HCT116 (cell line): ENCODE data around the gene UTRN. TPM values are rescaled to one million over a fixed set of nuclear protein-coding genes. Genes with fewer than 3 reads are reported as not detected.

Experiments
- ATAC-seq: fragments of 200-7000 bp; cut with Tn5 transposase; 2 replicates; pipeline ENCODE4 v1.9.1; 2020; ENCODE audit warnings: mild to moderate bottlenecking, moderate library complexity
- BruUV-seq: library from RNA; stranded (reverse); fragments of 400-500 nt; replicated peaks from 2 replicates; lab custom pipeline; 2021; lab: Mats Ljungman, UMichigan
- CTCF ChIA-PET: fragments of 300-600 bp; sonication (Branson Sonifier 250); formaldehyde crosslinking; loops from one replicate; lab custom pipeline; 2021; ENCODE audit warnings: antibody characterized with exemption; lab: Charles Lee
- POLR2A ChIA-PET: fragments of 300-600, 350-600 bp; sonication (Branson Sonifier 250); formaldehyde crosslinking; loops from one replicate; lab custom pipeline; 2021; ENCODE audit warnings: antibody characterized with exemption; lab: Charles Lee
- RAD21 ChIA-PET, 2 experiments: fragments of 300-600 bp; sonication (Branson Sonifier 250); formaldehyde crosslinking; loops; one replicate each; lab custom pipeline; 2023; ENCODE audit warnings: low total read pairs in 2 of 2; ENCODE audit not compliant: uncharacterized antibody in 2 of 2, unreplicated experiment in 2 of 2, low non-redundant PET in 1 of 2; lab: Charles Lee
- DNase-seq: peaks from one replicate; pipeline ENCODE4 v3.0.0-alpha.2; 2010; ENCODE audit warnings: low read depth, low spot score
- H2AFZ ChIP-seq: fragments of 200-600 bp; shearing (Covaris generic), sonication (generic); 2 replicates; pipeline ENCODE4 v1.6.1; 2017; ENCODE audit warnings: low read depth, mixed run types, mixed read lengths, antibody characterized with exemption, low read length; ENCODE audit not compliant: poor library complexity, severe bottlenecking
- H3K27ac ChIP-seq: 2 replicates; pipeline ENCODE4 v1.5.1; 2012; ENCODE audit warnings: low read depth, low read length
- H3K27me3 ChIP-seq: fragments of 200-600 bp; sonication (generic); 2 replicates; pipeline ENCODE4 v1.6.1; 2016; ENCODE audit warnings: mixed run types, low read length, mixed read lengths; ENCODE audit not compliant: insufficient read depth
- H3K36me3 ChIP-seq, 2 experiments: fragments of 200-500 bp in 1 of 2; fragments of 200-600 bp in 1 of 2; sonication (Bioruptor generic) in 1 of 2; sonication (generic) in 1 of 2; 2 replicates each; pipeline versions ENCODE4 v1.5.1 to v1.6.1; 2014 to 2016; ENCODE audit warnings: low read length in 2 of 2, inconsistent platforms in 1 of 2, mixed read lengths in 1 of 2, mixed run types in 1 of 2; ENCODE audit not compliant: insufficient read depth in 2 of 2, control insufficient read depth in 1 of 2
- H3K4me1 ChIP-seq, 2 experiments: fragments of 200-600 bp in 1 of 2; sonication (generic) in 1 of 2; 2 replicates each; pipeline versions ENCODE4 v1.5.1 to v1.6.1; 2012 to 2017; ENCODE audit warnings: low read length in 2 of 2, inconsistent platforms in 1 of 2, mild to moderate bottlenecking in 1 of 2, mixed read lengths in 1 of 2, mixed run types in 1 of 2, moderate library complexity in 1 of 2; ENCODE audit not compliant: insufficient read depth in 2 of 2, control insufficient read depth in 1 of 2
- H3K4me2 ChIP-seq: fragments of 200-600 bp; sonication (generic); 2 replicates; pipeline ENCODE4 v1.6.1; 2017; ENCODE audit warnings: mixed run types, low read length, mixed read lengths
- H3K4me3 ChIP-seq, 2 experiments: fragments of 200-600 bp in 1 of 2; sonication (generic) in 1 of 2; replicated peaks in 1 of 2; 2 replicates each; pipeline ENCODE4 v1.5.1; 2011 to 2016; ENCODE audit warnings: low read length in 2 of 2, control low read depth in 1 of 2, low read depth in 1 of 2, mild to moderate bottlenecking in 1 of 2, mixed read lengths in 1 of 2, mixed run types in 1 of 2
- H3K79me2 ChIP-seq: fragments of 200-600 bp; sonication (generic); 2 replicates; pipeline ENCODE4 v1.6.1; 2017; ENCODE audit warnings: mild to moderate bottlenecking, mixed run types, low read length, moderate library complexity, mixed read lengths; ENCODE audit not compliant: insufficient read depth
- H3K9ac ChIP-seq: fragments of 200-600 bp; sonication (generic); 2 replicates; pipeline ENCODE4 v1.6.1; 2016; ENCODE audit warnings: low read length, mixed read lengths
- H3K9me2 ChIP-seq: fragments of 200-600 bp; sonication (generic), shearing (Covaris generic); 2 replicates; pipeline ENCODE4 v1.6.1; 2017; ENCODE audit warnings: mixed run types, mild to moderate bottlenecking, moderate library complexity; ENCODE audit not compliant: insufficient read depth
- H3K9me3 ChIP-seq, 2 experiments: fragments of 200-500 bp in 1 of 2; fragments of 200-600 bp in 1 of 2; sonication (Bioruptor generic) in 1 of 2; sonication (generic) in 1 of 2; 2 replicates each; pipeline ENCODE4 v1.6.1; 2014 to 2017; ENCODE audit warnings: low read length in 2 of 2, mixed read lengths in 2 of 2, inconsistent platforms in 1 of 2, low read depth in 1 of 2, mild to moderate bottlenecking in 1 of 2, mixed run types in 1 of 2, moderate library complexity in 1 of 2; ENCODE audit not compliant: control insufficient read depth in 1 of 2, insufficient read depth in 1 of 2
- H4K20me1 ChIP-seq: fragments of 200-600 bp; sonication (generic), shearing (Covaris generic); 2 replicates; pipeline ENCODE4 v1.6.1; 2017; ENCODE audit warnings: mixed run types, mild to moderate bottlenecking, moderate library complexity; ENCODE audit not compliant: insufficient read depth
- ATF3 ChIP-seq: IDR thresholded peaks from 2 replicates; pipeline ENCODE4 v1.6.1; 2012
- CBX3 ChIP-seq: IDR thresholded peaks from 2 replicates; pipeline ENCODE4 v1.6.1; 2012; ENCODE audit warnings: low read depth
- ELF1 ChIP-seq: IDR thresholded peaks from 2 replicates; pipeline ENCODE4 v1.6.1; 2012; ENCODE audit warnings: low read depth, borderline replicate concordance
- EZH2 ChIP-seq: fragments of 200-600 bp; sonication (generic); IDR thresholded peaks from 2 replicates; pipeline ENCODE4 v1.6.1; 2017; ENCODE audit warnings: antibody characterized with exemption, mixed run types
- EZH2phosphoT487 ChIP-seq: fragments of 200-600 bp; IDR thresholded peaks from 2 replicates; pipeline ENCODE4 v1.6.1; 2018; ENCODE audit warnings: antibody characterized with exemption, borderline replicate concordance
- FOSL1 ChIP-seq: IDR thresholded peaks from 2 replicates; pipeline ENCODE4 v1.6.1; 2012; ENCODE audit warnings: low read depth
- POLR2A ChIP-seq: IDR thresholded peaks from 2 replicates; pipeline ENCODE4 v1.7.0; 2011; ENCODE audit warnings: borderline replicate concordance; ENCODE audit not compliant: insufficient read depth, insufficient read length; ENCODE audit errors: extremely low read depth
- POLR2AphosphoS5 ChIP-seq: IDR thresholded peaks from 2 replicates; pipeline ENCODE4 v1.6.1; 2011; ENCODE audit warnings: mild to moderate bottlenecking, low read depth, low read length, moderate library complexity
- RAD21 ChIP-seq: IDR thresholded peaks from 2 replicates; pipeline ENCODE4 v1.6.1; 2012; ENCODE audit warnings: low read depth, mild to moderate bottlenecking
- SP1 ChIP-seq: IDR thresholded peaks from 2 replicates; pipeline ENCODE4 v1.6.1; 2012; ENCODE audit warnings: low read depth
- SRF ChIP-seq: IDR thresholded peaks from 2 replicates; pipeline ENCODE4 v1.6.1; 2012; ENCODE audit warnings: low read depth
- YY1 ChIP-seq: IDR thresholded peaks from 2 replicates; pipeline ENCODE4 v1.6.1; 2011; ENCODE audit warnings: low read length, low read depth, moderate library complexity, mild to moderate bottlenecking; ENCODE audit not compliant: insufficient replicate concordance; ENCODE audit errors: extremely low read depth
- ZFX ChIP-seq: fragments of 450-650 bp; IDR thresholded peaks from 2 replicates; pipeline ENCODE4 v1.6.1; 2017
- ZNF274 ChIP-seq: fragments of 200-500 bp; sonication (Bioruptor generic); IDR thresholded peaks from 2 replicates; pipeline ENCODE4 v1.6.1; 2014; ENCODE audit warnings: mild to moderate bottlenecking, low read depth, low read length, inconsistent platforms
- intact Hi-C: fragments of 100-400 bp; cut with micrococcal nuclease; formaldehyde crosslinking; loops from 2 replicates; pipeline ENCODE4 v1.10.0; 2022
- total RNA-seq: library from RNA; stranded (reverse); gene quantifications from one replicate; pipeline ENCODE4 v1.2.1, GENCODE V29; 2021; ENCODE audit not compliant: unreplicated experiment
- TF ChIP-seq, protein P1 (sequence below), 3 experiments: fragments of 200-600 bp in 1 of 3; sonication (generic) in 1 of 3; IDR thresholded peaks in 2 of 3; conservative IDR thresholded peaks in 1 of 3; 2 replicates each; pipeline ENCODE4 v1.5.1; 2012 to 2017; ENCODE audit warnings: low read depth in 2 of 3, low read length in 2 of 3, antibody characterized with exemption in 1 of 3, borderline replicate concordance in 1 of 3, control low read depth in 1 of 3, mild to moderate bottlenecking in 1 of 3, mixed read lengths in 1 of 3, mixed run types in 1 of 3, moderate library complexity in 1 of 3; ENCODE audit not compliant: insufficient read depth in 1 of 3
- TF ChIP-seq, protein P2 (sequence below): IDR thresholded peaks from 2 replicates; pipeline ENCODE4 v1.6.1; 2012; ENCODE audit warnings: low read depth

UTRN gene
- total RNA-seq, 1 experiment from 2014 or later, result 28.4 TPM

DNA sequence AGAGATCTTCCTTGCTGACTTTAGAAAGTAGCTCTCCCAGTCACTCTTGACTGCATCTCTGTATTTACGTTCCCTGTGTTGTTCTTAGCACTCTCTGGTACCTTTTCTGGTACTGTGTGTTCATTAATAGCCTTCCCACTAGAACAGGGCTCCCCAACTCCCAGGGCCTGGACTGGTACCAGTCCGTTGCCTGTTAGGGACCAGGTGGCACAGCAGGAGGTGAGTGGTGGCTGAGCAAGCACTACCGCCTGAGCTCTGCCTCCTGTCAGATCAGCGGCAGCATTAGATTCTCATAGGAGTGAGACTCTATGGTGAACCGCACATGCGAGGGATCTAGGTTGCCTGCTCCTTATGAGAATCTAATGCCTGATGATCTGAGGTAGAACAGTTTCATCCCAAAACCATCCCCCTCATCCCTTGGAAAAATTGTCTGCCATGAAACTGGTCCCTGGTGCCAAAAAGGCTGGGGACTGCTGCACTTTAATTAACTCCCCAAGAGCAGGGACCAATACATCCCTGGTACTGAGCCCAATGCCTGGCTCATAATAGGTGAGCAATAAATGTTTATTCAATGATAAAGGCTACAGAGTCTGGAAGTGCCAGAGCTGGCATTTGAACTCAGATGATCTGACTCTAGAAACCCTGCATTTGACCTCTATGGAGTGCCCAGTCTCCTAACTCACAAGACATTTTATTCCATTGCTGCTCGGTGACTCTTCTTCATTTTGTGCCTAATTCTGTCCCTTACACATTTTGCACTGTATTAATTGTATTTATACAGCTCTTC is 11.0 kb downstream of the UTRN start:
- Histone ChIP-seq H3K27ac (no peak overlapping the region), H3K4me2 (no peak overlapping the region), H3K27me3 (no peaks in the 10 kb centered on the region), H3K36me3 (peaks cover 0 to 11% of the 10 kb centered on the region in 2 experiments; a peak in 1 of 4 replicates), H3K4me1 (peaks cover 8 to 11% of the 10 kb centered on the region in 2 experiments; a peak in 3 of 4 replicates), H3K9me2 (no peaks in the 10 kb centered on the region), H4K20me1 (no peaks in the 10 kb centered on the region), H2AFZ (no peak overlapping the region), H3K79me2 (no peaks in the 10 kb centered on the region), H3K9ac (no peak overlapping the region), H3K9me3 (no peaks in the 10 kb centered on the region), H3K4me3 (no peak overlapping the region)
- TF ChIP-seq SRF (no peak), ATF3 (no peak), ZNF274 (no peak), EZH2phosphoT487 (no peak), FOSL1 (no peak), ZFX (no peak), SP1 (no peak), POLR2AphosphoS5 (no peak), RAD21 (no peak), YY1 (no peak), EZH2 (no peak), POLR2A (no peak), CBX3 (no peak), ELF1 (no peak)
- TF ChIP-seq, protein P1, sequence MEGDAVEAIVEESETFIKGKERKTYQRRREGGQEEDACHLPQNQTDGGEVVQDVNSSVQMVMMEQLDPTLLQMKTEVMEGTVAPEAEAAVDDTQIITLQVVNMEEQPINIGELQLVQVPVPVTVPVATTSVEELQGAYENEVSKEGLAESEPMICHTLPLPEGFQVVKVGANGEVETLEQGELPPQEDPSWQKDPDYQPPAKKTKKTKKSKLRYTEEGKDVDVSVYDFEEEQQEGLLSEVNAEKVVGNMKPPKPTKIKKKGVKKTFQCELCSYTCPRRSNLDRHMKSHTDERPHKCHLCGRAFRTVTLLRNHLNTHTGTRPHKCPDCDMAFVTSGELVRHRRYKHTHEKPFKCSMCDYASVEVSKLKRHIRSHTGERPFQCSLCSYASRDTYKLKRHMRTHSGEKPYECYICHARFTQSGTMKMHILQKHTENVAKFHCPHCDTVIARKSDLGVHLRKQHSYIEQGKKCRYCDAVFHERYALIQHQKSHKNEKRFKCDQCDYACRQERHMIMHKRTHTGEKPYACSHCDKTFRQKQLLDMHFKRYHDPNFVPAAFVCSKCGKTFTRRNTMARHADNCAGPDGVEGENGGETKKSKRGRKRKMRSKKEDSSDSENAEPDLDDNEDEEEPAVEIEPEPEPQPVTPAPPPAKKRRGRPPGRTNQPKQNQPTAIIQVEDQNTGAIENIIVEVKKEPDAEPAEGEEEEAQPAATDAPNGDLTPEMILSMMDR (IDR thresholded peaks at IDR 0.05 in 2 of 3, conservative IDR thresholded peaks at IDR 0.05 in 1 of 3; ENCODE audit: borderline replicate concordance in 1 of 3, insufficient read depth in 1 of 3, low read depth in 2 of 3, low read length in 2 of 3), result no peak
- TF ChIP-seq, protein P2, sequence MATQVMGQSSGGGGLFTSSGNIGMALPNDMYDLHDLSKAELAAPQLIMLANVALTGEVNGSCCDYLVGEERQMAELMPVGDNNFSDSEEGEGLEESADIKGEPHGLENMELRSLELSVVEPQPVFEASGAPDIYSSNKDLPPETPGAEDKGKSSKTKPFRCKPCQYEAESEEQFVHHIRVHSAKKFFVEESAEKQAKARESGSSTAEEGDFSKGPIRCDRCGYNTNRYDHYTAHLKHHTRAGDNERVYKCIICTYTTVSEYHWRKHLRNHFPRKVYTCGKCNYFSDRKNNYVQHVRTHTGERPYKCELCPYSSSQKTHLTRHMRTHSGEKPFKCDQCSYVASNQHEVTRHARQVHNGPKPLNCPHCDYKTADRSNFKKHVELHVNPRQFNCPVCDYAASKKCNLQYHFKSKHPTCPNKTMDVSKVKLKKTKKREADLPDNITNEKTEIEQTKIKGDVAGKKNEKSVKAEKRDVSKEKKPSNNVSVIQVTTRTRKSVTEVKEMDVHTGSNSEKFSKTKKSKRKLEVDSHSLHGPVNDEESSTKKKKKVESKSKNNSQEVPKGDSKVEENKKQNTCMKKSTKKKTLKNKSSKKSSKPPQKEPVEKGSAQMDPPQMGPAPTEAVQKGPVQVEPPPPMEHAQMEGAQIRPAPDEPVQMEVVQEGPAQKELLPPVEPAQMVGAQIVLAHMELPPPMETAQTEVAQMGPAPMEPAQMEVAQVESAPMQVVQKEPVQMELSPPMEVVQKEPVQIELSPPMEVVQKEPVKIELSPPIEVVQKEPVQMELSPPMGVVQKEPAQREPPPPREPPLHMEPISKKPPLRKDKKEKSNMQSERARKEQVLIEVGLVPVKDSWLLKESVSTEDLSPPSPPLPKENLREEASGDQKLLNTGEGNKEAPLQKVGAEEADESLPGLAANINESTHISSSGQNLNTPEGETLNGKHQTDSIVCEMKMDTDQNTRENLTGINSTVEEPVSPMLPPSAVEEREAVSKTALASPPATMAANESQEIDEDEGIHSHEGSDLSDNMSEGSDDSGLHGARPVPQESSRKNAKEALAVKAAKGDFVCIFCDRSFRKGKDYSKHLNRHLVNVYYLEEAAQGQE, result no peak
- no TSS peak for BruUV-seq
- ChIA-PET RAD21 (no interaction called here), CTCF (no interaction called here), POLR2A (no interaction called here)
- no peak for ATAC-seq
- intact Hi-C loops, result no loop called here
- DNase-seq, result no peak
